Left ventricle myocardium superior (tissue), 1 donor: ENCODE measurements around the gene MGAT5B. TPM values are rescaled to one million over a fixed set of nuclear protein-coding genes. Genes with fewer than 3 reads are reported as not detected.

ENCODE experiments used
- ATAC-seq: fragments of 200-7000 bp; cut with Tn5 transposase; one replicate; pipeline ENCODE4 v1.9.1; 2020; ENCODE audit warnings: mild to moderate bottlenecking, moderate library complexity
- DNase-seq: peaks from one replicate; pipeline ENCODE4 v3.0.0-alpha.2; 2020
- intact Hi-C: fragments of 100-400 bp; cut with micrococcal nuclease; formaldehyde crosslinking; loops from one replicate; pipeline ENCODE4 v1.11.0; 2022
- total RNA-seq: library from RNA; stranded (reverse); fragmentation: NEBNext Ultra II Directional; extraction: Animal tissue kit (Norgen Biotek cat#: 25700); gene quantifications from one replicate; pipeline ENCODE4 v1.2.1, GENCODE V29; 2021
- donor health status: DM: no; HTN: yes; CAD: no; lungs with severe emphysema.

MGAT5B gene
- total RNA-seq, 1 donor from 2014 or later, result not detected

GRCh38 chr17:76893623-76894334 is 25.6 kb downstream of the MGAT5B start:
- intact Hi-C loops, result no loop called here
- DNase-seq, result no peak
- ATAC-seq, result no peak

DNA sequence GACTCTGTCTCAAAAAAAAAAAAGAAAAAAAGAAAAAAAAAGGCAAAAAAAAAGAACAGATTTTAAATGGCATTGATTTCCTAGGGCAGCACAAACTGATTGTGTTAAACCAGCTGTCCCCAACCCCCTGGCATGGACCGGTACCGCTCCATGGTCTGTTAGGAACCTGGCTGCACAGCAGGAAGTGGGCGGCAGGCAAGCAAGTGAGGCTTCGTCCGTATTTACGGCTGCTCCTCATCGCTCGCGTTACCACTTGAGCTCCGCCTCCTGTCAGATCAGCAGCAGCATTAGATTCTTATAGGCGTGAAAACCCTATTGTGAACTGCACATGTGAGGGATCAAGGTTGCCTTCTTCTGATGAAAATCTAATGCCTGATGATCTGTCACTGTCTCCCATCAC is 26.6 kb downstream of the MGAT5B start:
- intact Hi-C loops, result no loop called here
- DNase-seq (no peak), ATAC-seq (no peak)

- no peak for DNase-seq
- ATAC-seq, result no peak
- intact Hi-C loops, result no loop called here
Observed at GRCh38 chr17:76897023-76897422, 28.8 kb downstream of the MGAT5B start.

DNA sequence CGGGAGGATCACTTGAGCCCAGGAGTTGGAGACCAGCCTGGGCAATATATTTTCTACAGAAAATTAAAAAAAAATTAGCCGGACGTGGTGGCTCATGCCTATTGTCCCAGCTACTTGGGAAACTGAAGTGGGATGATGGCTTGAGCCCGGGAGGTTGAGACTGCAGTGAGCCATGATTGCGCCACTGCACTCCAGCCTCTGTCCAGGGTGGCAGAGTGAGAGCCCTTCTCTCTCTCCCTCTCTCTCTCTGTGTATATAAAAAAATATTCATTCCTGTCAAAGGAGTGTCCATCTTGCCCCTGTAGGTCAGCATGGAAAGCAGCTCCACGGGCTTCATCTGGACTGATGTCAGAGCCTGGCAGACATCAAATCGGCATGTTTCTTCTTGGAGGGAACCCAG is 31.2 kb downstream of the MGAT5B start:
- DNase-seq (no peak), ATAC-seq (no peak)
- intact Hi-C loops, result no loop called here

DNA sequence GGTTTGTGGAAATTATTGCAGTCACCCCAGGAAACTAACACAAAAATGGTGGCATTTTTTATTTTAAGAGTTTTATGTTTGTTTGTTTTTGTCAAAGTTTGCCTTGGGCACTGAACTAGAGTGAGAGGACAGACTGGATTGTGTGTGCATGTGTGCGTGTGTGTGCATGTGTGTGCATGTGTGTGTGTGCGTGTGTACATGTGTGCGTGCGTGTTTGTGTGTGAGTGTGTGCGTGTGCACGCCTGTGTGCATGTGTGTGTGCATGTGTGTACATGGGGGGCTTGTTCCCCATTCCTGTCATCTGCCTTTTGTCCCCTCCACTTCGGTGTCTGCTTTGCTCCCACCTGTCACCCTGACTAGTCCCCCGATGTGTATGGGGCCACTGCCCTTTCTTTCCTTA is 32.5 kb downstream of the MGAT5B start:
- ATAC-seq (no peak), DNase-seq (no peak)
- intact Hi-C loops, result no loop called here

- DNase-seq, result no peak
- intact Hi-C loops, result no loop called here
- ATAC-seq, result peak; percentile 26
Observed at GRCh38 chr17:76901542-76902197, 33.5 kb downstream of the MGAT5B start.

GRCh38 chr17:76902476-76902875 is 34.3 kb downstream of the MGAT5B start:
- intact Hi-C loops, result no loop called here
- no peak for ATAC-seq
- DNase-seq, result no peak

DNA sequence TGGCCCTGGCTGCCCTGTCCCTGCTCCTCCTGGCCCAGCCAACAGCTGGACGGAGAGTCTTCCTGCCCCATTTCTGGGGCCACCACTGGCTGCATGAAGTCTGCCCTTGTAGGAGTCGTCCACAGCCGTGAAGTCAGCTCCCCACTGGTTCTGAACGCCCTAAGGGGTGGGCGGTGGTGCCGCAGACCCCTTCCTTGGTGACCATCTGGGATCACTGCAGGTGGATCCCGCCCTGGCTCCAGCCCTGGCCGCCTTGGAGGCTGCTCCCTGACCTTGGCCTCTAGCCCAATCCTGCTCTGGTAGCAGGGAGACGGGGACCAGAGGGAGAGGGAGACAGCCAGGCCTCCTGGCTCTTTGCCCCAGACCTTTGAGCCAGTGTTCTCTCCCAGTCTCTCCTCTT is 35.4 kb downstream of the MGAT5B start:
- ATAC-seq (no peak), DNase-seq (no peak)
- intact Hi-C loops, result no loop called here

DNA sequence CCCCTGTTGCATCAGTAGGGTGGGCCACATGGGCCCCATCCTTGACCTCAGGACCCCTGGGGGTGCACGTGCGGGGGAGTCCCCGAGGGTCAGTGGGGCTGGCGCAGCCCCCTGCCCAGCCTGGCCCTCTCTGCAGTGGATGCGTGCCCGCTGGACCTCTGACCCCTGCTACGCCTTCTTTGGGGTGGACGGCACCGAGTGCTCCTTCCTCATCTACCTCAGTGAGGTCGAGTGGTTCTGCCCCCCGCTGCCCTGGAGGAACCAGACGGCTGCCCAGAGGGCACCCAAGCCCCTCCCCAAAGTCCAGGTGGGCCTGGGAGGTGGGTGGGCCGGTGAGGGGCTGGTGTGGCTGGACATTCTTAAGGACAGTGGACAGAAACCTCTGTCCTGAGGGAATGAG is 35.9 kb downstream of the MGAT5B start:
- ATAC-seq (no peak), DNase-seq (no peak)
- intact Hi-C loops, result no loop called here

DNA sequence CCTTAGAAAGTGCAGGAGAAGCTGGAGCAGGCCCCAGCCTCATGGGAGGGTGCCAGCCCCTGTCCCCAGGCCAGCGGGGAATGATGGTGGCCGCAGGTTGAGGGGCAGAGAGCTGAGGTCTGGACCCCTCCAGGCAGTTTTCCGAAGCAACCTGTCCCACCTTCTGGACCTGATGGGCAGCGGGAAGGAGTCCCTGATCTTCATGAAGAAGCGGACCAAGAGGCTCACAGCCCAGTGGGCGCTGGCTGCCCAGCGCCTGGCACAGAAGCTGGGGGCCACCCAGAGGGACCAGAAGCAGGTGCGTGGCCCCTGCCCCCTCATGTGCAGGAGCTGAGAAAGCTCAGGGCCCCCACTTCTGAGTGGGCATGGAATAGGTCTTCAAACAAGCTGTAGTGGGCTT is 36.8 kb downstream of the MGAT5B start:
- no peak for ATAC-seq
- DNase-seq, result no peak
- intact Hi-C loops, result no loop called here

DNA sequence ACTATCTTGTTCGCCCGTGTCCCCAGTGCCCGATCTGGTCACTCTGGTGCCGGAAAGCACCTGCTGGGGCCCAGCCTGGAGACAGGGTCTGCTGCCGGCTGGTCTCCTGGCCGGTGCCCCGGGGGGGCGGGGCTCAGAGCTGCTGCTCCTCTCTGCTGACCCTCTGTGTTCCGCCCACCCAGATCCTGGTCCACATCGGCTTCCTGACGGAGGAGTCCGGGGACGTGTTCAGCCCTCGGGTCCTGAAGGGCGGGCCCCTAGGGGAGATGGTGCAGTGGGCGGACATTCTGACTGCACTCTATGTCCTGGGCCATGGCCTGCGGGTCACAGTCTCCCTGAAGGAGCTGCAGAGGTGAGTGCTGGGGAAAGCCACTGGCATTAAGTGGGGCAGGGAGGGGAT is 37.6 kb downstream of the MGAT5B start:
- intact Hi-C loops, result no loop called here
- no peak for ATAC-seq
- no peak for DNase-seq

DNA sequence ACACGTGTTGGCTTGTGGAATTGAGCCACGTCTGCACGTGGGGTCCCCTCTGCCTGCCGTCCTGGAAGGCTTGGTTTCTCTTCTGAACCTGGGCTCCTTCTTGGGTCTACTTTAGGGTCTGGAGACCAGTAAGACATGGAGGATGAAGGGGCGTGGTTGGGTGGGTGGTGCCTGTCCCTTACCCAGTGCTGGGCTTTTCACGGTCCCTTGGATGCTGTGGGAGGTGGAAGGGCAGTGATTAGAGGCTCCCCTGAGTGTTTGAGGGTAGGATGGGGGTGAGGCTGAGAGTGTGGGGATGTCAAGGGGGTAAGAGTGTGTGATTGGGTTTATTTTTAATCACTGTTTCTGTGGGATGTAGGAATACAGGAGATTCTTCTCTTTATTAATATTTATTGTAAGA is 38.3 kb downstream of the MGAT5B start:
- intact Hi-C loops, result no loop called here
- ATAC-seq, result no peak
- no peak for DNase-seq

DNA sequence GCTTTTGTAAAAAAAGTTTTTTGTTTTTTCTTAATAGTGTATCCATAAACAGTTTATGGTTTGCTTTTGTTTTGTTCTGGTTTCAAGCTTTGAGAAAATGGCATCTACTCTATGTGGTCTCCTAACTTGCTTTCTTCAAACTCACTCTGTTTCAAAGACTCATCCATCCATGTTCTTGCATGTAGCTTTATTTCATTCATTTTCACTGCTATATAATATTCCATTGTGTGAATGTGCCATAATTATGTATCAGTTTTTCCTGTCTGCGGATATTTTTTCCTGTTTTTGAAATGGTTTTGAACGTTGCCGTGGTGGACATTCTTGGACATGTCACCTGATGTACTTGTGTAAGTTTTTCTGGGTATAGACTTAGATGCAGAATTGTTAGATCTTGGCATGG is 39.1 kb downstream of the MGAT5B start:
- ATAC-seq (no peak), DNase-seq (no peak)
- intact Hi-C loops, result no loop called here

DNA sequence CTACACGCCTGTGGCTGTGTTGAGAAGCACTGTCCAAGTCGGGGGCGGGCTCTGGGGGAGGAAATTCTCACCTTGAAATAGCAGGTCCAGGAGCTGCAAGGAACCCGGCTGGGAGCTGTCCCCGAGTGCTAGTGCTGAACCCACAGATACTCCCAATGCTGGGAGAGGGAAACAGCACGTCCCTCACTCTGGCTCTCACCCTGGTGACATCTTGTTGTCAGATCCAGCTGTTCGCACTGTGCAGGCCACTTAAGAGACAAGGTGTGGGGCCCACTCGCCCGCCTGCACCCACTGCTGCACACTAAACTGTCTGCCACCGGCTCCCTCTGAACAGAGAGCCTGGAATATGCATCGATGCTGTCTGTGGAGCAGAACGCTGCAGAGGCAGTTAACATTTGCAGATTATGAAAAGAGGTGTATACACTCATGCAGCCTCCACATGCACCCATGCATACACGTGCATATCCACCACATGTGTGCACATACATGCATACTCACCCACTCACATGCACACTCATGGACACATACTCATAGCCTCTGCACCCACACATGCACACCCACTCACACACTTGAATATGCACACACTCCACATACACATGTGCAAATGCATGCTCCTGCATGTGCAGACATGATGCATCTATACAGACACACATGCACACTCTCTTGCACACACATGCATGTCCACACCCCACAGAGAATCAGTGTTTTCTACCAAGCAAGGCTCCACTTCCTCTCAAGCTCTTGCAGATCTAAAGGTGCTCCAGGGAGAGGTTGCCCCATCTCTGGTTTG is 42.0 kb downstream of the MGAT5B start:
- DNase-seq, result peak; percentile 68
- ATAC-seq, result peak; percentile 57
- intact Hi-C loops, result no loop called here

DNA sequence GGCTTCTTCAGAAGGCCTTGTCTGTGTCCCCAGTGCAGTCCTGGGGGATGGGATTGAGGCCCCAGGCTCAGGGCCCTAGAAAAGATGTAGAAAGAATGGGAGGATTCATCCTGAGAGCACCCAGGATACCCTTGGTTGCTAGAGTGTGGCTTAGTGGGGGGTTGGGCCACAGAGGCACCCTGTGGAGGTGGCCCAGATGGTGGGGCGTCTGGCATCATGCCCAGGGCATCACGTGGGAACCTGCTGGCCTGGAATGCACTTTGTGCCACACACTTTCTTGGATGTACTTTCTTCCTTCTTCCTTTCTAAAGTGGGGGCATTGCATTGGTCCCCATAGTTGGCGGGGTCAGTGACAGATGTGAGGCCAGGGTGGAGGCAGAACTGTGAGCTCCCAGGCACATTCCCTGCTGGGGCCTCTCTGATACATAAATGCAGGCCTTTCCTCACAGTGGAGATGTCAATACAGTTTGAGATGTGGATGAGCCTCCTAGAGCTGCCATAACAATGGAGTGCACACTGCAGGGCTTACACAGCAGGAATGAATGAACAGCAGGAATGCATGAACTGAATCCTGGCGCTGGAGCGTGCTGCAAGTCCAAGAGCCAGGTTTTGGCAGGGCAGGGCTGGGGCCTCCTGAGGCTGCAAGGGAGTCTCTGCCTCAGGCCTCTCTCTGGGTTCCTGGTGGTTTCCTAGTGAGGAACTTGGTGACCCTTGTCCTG is 43.3 kb downstream of the MGAT5B start:
- ATAC-seq, result no peak
- intact Hi-C loops, result no loop called here
- no peak for DNase-seq

- intact Hi-C loops, result no loop called here
- ATAC-seq, result no peak
Observed at GRCh38 chr17:76912421-76913164, 44.4 kb downstream of the MGAT5B start.

DNA sequence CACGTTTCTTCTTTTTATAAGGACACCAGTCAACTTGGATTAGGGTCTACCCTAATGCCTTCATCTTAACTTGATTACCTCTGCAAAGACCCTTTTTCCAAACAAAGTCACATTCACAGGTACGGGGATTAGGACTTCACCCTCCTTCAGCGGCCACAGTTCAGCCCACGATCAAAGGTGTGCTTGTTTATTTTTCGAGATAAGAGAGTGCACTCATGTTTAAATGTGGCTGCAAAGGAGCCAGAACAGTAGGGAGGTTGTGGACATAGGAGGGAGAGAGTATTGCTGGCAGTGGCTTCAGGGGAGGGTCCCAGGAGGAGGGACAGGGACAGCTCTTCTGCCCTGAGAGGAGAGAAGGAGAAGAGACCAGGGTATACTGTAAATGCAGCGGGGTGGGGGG is 46.7 kb downstream of the MGAT5B start:
- DNase-seq (no peak), ATAC-seq (no peak)
- intact Hi-C loops, result no loop called here

More at GRCh38 chr17:76912421-76913164, 44.4 kb downstream of the MGAT5B start:
- DNase-seq, result no peak

GRCh38 chr17:76915840-76916510 is 47.8 kb downstream of the MGAT5B start:
- intact Hi-C loops, result no loop called here
- DNase-seq (no peak), ATAC-seq (no peak)

DNA sequence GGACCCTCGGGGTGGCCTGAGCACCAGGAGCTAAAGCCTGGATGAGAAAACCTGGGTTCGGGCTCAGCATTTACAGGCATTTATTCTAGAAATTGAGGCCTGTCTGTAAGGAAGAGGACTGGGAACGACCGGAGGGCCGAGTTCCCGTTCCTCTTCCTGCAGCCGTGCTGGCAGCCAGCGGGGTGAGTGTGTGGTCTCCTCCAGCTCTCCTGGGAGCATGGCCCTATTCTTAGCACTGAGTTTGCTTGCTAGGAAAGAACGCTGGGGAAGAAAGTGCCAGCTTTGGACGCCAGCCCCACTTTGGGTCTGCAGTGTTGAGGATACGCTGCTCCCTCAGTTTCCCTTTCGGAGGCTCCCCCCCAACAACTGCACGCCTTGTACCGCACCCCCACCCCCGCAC is 49.6 kb downstream of the MGAT5B start:
- intact Hi-C loops, result no loop called here
- ATAC-seq, result peak; percentile 44
- no peak for DNase-seq
